H1 (cell line): ENCODE results near the gene NMRK2. TPM values are rescaled to one million over a fixed set of nuclear protein-coding genes. Genes with fewer than 3 reads are reported as not detected.

ENCODE experiments used
- MAFK ChIP-seq: IDR thresholded peaks from 2 replicates; pipeline ENCODE4 v1.6.1; 2012; ENCODE audit warnings: low read depth, mild to moderate bottlenecking, improper control_type of control experiment, low read length
- polyA plus RNA-seq, 7 experiments: library from polyadenylated mRNA; depleted of rRNA in 3 of 7; stranded (reverse) in 5 of 7; unstranded in 2 of 7; fragments of >200 nt in 5 of 7; fragments of 200-250 nt in 2 of 7; gene quantifications; 1 replicate in 5 of 7; 2 replicates in 1 of 7; 4 replicates in 1 of 7; pipeline versions ENCODE4 v1.2.1 to v1.2.3, GENCODE V29; 2011 to 2013; ENCODE audit warnings: missing spikeins in 2 of 7, mixed read lengths in 2 of 7
- total RNA-seq: library from RNA; stranded (reverse); fragmentation: NEBNext Ultra II Directional; extraction: Animal tissue kit (Norgen Biotek cat#: 25700); gene quantifications from 2 replicates; pipeline ENCODE4 v1.2.1, GENCODE V29; 2021

NMRK2 gene
- total and polyA plus RNA-seq, 2 of the 8 experiments (the other 6 are each of a cell fraction or from before 2014, with no cell fraction given): 87.4 to 206 TPM

- no peak for TF ChIP-seq MAFK
These were observed 25.1 kb upstream of the NMRK2 start (continued) for GRCh38 chr19:3907626-3908265.
